Globus pallidus (tissue), 1 donor: ENCODE measurements around the gene RGS3.
A peak's percentile ranks its signal among the peaks of the same experiment; 100 is the strongest.

Experiments used
- DNase-seq: peaks from one replicate; pipeline ENCODE4 v3.0.0-alpha.2; 2015; ENCODE audit warnings: low spot score

Gene RGS3

DNA sequence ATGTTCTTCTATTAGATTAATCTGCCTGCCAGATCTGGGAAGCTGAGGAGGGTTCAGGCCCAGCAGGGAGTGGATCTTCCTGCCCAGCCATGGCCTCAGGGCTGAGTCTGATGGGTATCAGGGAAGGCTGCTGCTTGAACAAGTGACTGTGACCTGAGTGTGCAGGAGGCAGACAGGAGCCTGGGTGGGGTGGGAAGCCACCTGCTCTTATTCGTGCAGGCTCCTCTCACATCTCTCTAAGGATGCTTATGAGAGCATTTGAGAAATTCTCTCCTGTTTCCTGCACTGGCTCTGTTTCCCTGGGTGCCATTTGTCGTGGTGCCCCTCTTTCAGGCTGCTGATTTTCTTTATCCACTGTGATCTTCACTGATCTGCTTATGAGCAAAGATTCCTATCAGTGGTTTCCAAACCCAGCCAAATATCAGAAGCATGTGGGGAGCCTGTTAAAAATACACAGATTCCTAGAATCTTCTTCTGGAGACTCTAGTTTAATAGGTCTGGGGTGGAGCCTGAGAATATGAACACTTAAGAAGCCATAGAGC, 2.1 kb downstream of the RGS3 start:
- DNase-seq: no peak

DNA sequence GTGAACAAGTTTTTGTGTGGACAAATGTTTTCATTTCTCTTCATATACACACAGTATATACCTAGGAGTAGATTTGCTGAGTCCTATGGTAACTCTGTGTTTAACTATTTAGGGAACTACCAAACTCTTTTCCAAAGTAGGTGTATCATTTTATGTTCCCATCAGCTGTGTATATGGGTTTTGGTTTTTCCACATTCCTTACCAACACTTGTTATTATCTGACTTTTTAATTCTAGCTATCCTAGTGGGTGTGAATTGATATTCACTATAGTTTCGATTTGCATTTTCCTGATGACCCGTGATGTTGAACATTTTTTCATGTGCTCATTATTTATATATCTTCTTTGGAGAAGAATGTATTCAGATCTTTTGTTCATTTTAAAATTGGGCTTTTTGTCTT, 3.7 kb downstream of the RGS3 start:
- DNase-seq: no peak

DNA sequence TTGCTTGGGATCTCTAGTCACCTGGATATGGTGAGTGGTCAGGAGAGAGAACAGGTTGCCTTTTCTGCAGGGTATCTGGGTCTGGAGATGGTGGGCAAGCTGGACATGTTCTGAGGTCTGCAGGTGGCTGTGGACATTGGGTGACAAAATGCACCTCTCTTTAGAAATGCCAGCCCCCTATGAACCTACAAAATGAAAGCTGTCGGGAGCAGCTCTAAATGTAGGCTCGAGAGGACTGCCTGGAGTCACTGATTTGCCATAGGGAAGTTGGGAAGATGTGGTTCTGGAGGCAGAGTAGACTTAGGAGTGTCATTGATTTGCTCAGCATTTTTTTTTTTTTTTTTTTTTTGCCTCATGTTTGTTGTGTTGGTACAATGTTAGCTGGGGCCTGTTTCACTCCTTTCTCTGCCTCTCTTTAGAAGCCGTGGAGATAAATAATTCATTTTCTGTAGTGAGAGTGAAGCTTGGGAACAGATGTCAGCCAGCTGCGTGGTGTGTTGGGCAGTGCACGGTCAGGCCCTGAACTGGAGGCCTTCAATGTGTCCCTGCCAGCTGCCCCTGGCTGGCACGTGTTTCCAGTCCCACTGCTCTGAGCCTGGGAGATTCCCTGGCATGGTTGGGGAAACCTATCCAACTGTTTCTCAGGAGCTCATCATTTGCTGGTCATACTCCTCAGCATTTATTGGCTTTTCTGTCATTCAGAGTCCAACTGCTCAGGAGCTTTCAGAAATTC, 5.4 kb downstream of the RGS3 start:
- peak; percentile 61 for DNase-seq

DNA sequence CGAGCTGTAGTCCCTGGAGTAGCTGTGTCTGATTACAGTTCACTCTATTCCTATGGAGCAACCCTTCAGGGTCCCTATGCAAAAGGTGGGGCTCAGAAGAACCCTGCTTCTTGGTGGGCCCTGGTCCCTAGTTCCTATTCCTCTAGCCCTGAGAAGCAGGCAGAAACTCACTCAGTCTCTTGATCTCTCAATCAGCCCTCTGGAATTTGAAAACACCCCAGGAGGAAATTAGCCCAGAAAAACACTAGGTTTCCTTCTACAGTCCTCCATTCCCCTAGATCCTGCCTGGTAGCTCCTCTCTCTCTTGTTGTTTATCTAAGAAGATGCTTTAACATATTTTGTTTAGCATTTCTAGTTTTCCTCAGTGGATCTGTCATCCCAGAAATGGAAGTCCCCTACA, 7.6 kb downstream of the RGS3 start:
- DNase-seq: no peak

DNA sequence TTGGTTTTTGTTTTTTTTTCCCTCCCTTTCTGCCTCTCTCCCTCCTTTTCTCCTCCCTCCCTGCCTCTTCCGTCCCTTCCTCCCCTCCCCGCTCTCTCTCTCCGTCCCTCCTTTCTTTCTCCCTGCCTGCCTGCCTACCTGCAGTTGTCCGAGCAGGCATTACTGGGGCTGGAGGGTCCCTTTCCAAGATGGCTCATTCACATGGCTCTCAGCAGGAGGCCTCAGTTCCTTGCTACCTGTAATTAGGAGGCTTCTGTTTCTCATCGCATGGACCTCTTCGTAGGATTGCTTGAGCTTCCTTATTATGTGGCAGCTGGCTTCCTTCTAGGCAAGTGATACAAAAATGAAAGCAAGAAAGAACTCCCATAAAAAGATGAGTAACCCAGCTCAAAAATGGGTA, 8.0 kb downstream of the RGS3 start:
- DNase-seq: no peak

DNA sequence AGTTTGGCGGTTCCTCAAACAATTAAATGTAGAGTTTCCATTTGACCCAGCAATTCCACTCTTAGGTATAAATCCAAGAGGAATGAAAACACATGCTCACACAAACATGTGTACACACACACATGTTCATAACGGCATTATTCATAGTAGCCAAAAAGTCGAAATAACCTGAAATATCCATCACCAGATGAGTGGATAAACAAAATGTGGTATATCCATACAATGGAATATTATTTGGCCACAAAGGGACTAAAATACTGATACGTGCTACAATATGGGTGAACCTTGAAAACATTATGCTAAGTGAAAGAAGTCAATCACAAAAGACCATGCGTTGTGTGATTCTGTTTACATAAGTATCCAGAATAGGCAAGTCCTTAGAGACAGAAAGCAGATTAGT, 8.7 kb downstream of the RGS3 start:
- no peak for DNase-seq

DNA sequence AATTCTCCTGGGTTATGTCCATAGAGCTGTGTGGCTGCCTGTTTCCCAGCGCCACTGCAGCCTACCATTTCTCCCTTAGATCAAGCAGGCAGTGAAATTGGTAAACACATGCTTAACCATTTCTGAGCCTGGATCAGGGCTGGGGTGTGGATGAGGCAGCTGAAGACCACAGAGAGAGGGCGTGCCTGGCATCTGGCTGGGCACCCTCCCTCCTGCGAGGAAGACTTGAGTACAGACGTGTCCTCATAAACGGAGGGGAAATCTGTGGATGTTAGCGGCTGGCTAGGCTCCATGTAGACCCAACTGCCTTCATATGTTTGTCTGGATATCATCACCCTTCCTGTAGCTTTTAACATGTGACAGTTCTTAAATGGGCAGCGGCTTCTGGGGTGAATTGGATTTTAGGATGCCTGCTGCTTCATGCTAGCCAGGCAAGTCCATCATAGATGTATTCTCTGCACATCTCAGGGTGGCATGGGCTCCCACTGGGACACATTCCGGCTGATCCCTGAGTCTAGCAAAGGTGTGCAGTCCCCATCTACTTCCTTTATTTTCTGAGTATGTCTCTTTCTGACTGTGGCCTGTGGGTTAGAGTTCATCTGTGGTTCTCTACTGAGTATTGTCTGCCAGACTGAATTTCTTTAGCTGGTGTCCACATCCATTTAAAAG, 11.0 kb downstream of the RGS3 start:
- no peak for DNase-seq

DNA sequence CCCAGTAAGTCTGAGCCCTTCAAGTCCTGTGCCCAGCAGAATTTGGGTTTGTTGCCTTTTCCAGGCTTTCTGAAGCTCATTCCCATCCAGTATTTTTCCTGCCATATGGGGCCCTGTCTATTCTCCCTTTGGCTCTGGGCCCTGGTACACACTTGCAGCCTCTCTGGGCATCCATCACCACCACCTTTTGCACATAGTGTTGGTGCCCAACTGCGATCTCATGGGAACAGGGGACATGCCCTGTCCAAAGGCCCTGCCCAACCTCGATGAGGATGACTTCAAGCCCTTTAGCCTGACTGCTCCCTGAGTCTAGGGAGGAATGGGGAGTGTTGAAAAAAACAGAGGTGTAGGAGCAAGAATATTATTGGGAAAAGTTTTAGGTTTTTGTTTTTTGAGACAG, 11.5 kb downstream of the RGS3 start:
- no peak for DNase-seq

DNA sequence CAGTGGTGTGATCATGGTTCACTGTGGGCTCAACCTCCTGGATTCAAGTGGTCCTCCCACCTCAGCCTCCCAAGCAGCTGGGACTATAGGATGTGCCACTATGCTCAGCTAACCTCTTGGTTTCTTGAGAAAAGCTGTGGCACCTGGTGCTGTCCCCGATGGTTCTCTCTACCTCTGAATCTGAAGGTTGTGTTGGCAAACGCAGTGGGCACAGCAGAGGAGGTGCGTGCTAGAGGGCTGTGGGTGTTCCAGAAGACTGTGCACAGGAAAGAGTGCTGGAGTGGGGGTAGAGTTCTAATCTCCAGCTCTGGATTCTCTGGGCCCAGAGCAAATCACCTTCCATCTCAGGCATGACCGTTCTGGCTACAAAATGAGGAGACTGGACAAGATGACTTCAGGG, 12.5 kb downstream of the RGS3 start:
- DNase-seq: no peak

DNA sequence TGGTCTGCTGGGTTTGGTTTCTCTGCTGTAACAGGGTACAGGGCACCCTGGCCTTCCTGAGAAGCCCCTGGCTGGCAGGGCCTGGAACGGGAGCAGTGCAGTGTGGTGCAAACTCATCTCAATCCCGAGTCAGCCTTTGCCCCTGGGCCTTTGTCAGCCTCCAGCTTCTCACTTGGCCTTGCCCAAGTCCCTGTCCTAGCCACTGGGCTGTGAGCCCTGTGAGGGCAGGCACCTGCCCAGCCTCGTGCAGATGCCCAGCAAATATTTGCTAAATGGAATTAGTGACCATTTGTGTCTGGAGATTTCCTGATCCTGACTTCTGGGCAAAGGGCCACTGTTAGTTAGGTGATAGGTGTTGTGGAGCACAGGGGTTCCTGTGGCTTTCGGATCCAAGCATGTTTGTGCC, 13.0 kb downstream of the RGS3 start:
- no peak for DNase-seq

DNA sequence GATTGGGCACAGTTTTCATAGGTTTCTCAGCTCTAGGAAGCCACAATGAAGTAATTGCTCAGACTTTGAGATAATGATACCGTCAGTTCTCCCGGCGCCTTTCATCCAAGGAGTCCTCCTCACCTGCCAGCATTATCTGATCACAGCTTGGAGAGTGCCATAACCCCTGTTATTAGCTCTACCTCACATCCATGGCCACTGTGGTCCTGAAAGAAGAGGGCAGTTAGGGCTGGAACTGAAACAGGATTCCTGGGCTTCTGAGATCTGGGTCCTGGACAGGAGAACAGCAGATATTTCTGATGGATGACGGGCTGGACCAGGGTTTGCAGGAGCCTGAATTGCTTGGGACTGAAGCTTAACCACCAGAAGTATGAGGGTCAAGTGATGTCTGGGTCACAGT, 13.5 kb downstream of the RGS3 start:
- no peak for DNase-seq

DNA sequence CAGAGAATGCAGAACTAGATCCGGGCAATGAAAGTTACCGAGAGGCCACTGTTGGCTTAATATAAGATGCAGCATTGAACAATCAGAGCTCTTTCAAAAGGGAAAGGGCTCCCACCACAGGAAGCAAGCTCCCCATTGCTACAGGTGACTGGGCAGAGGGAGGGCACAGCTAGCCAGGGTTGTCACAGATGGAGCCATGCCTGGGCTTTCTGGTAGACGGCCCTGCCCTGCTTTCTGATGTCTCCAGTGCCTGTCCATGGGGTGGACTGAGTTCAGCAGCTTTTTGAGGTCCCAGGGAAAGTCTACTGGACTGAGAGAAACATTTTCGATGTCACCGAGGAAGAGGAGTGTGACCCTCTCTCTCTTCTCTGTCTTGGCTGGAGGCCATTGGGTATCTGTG, 14.1 kb downstream of the RGS3 start:
- no peak for DNase-seq

DNA sequence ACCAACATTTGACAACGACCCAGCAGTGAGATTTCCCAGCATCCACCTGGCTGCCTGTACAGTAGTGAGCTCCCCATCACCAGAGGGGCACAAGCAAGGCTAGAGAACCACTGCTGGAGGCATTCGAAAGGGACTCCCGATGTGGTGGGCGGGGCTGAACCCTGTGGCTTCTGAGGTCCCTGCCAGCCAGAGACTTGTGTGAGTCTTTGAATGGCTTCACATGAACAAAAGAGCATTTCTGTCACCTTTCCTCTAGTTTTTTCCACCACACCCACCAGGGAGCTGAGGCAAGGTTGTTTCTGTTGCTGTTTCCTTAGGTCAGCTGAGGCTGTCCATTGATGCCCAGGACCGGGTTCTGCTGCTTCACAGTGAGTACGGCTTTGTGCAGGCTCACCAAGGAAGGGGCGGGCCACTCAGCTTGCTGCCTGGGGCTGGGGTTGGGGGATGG, 15.7 kb downstream of the RGS3 start:
- DNase-seq: no peak

DNA sequence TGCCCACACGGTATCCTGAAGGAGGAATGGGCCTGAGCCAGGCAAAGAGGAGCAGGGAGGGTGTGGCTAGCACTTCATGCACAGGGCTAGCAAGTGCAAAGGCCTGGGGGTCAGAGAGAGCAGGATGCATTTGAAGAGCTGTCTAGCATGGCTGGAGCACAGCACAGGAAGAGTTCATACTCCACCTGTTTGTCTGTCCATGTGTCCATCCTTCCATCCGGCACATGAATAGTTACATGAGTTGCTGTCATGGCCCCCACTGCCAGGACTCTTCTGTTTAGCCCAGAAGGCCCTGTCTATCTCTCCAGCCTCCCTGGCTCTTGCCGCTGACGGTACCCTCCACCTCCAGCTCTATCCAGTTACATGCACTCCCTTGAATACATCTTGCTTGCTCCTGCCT, 17.1 kb downstream of the RGS3 start:
- no peak for DNase-seq

DNA sequence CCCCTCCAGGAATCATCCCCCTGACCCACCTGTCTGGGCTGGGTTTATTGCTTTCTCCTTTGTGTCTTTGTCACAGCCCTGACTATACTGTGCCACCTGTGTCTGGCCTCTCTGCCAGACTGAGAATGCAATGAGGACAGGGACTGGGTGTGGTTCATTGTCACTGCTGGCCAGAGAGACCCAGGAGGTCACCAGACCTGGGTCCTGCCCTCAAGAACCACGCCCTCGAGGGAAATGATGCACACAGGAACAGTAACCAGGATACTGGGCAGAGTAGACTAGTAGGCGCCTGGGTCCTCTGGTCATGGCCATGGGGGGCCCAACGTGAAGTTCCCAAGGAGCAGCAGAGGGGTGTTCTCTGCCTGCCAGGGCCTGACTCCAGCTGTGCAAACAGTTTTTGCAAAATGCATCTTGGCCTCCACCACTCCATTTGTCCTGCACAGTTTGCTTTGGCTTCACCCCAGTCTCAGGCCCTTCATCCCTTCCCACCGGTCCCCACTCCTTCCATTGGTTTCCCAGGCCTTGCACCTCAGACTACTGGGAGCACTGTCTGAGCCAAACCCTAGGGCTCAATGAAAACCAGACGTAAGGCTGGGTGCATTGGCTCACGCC, 17.8 kb downstream of the RGS3 start:
- DNase-seq: no peak

DNA sequence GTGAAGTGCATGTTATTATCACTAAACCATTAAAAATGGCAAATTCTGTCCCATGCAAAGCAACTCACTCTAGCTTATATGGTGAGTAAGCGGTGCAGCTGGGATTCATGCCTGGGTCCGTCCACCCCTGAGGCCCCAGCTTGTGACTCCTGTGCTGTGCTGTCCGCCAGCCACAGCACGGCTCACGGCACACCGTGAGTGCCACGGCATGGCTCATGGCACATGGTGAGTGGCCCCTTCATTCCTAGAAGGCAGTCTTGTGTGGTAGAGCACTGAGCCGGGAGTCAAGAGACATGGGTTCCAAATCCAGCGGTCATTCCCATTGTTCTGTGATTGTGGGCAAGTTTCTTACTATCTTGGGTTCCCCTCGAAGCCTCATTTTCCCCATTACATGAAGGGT, 18.8 kb downstream of the RGS3 start:
- DNase-seq: no peak

DNA sequence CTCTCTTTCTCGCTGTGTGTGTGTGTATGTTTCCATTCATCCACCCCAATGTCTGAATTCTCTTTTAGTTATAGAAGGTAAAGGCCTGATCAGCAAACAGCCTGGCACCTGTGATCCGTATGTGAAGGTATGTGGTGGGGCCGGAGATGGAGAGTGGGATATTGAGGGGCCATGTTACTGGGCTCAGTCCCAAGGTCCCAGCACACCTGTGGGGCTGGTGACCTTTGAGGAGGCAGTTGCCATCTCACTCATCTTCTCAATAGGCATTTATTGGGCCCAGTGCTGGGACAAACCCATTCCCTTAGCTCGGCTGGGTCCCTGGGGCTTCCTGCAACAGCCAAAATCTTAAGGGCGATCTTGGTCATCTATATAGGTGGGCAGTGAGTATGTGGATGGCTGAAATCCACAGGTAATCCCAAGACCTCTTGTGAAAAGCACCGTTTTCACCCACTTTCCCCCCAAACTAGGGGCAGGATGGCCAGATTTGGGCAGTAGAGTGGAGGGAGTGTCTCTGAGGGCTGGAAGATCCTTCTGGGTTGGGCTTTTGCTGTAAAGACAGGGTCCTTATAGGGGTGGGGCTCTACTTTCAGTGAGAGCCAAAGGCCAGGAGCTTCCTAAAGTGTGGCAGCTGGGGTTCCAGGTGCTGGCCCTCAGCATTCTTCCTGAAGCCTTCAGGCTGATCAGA, 19.6 kb downstream of the RGS3 start:
- no peak for DNase-seq

DNA sequence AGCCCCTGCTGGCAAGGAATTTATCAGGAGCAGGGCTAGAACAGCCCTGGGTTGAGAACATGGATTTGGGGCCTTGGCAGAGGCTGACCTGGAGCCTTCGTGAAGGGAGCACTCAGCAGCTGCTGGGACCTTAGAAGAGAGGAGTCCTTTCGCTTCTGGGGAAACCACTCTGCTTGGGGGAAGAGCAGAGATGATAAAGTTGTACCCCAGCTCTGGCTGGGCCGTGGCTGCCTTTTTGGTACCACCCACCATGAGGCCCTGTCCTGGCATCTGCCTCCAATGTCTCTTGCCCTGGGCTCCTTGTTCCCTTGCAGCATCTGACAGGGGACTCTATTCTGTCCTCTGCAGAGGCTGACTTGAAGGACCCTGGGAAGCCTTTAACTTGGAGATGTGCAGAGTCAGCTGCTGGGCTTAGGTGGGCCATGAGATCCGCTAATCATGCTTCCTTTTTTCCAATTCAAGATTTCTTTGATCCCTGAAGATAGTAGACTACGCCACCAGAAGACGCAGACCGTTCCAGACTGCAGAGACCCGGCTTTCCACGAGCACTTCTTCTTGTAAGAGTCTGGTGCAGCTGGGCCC, 20.2 kb downstream of the RGS3 start:
- no peak for DNase-seq

DNA sequence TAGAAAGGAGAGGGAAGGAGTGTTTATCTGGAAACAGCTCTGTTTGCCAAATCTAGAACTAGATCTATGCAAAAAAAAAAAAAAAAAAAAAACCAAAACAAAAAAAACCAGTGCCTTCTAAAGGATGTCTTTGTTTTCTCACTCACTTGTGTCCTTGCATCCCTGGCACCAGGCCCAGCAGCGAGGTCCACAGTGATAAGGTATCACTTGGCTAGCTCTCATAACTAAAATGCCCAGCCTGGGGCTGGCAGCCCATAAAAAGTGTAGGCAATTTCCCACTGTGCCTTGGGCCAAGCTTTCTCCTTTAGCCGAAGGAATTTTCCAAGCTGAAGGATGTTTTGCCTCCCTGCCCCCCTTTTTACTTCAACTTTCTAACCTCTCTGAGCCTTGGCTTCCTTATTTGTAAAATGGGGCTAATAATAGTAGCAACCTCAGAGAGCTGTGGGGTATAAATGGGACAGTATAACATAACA, 20.8 kb downstream of the RGS3 start:
- no peak for DNase-seq

DNA sequence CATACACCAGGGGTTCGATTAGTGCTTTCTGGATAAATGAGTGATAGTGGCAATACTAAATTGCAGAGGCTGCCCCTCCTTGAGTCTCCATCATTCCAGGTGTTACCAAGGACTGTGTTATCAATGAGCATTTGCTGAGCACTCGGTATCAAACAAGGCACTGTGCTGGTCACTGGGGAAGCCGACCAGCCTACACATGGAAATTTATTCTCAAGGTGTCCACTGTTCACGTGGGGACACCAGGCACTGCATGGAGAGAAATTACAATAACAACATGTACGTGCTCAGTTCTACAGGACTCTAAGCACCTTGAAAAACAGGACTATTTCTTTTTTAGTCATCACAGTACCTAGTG, 22.2 kb downstream of the RGS3 start:
- no peak for DNase-seq

DNA sequence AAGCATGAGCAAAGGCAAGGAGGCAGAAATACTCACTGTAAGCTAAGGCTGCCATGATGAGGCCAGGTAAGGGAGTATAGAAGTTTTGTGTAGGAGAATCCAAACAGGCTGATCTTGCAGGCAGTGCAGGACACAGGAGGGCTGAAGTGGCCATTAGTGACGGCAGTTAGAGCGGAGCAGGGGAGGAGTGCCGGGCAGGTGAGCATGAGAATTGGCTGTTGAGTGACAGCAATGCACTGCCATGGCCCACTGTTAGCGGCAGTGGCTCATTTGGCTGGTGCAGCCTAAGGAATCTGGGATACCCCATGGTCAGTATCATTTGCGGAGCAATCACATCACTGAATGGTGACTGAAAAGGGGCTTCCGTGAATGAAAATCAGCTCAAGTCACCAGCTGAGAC, 22.8 kb downstream of the RGS3 start:
- DNase-seq: no peak

DNA sequence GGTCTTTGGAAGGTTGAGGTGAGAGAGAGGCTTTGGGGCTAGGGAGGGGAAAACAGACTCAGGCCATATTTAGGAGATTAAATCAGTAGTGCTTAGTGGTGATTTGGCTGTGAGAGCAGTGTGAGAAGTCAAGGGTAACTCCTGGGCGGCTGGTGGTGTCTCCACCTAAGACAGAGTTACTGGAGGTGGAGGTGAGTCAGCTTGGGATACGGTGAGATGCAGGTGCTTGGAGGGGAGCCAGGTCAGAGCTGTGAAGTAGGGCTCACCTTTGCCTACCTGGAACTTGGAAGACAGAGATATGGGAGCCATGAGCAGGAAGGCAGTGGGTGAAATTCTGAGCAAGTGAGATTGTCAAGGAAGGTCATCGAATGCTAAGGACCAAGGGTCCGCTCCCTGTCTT, 24.5 kb downstream of the RGS3 start:
- no peak for DNase-seq
